Measurements from ENCODE around the gene ERG.

ERG gene

DNA sequence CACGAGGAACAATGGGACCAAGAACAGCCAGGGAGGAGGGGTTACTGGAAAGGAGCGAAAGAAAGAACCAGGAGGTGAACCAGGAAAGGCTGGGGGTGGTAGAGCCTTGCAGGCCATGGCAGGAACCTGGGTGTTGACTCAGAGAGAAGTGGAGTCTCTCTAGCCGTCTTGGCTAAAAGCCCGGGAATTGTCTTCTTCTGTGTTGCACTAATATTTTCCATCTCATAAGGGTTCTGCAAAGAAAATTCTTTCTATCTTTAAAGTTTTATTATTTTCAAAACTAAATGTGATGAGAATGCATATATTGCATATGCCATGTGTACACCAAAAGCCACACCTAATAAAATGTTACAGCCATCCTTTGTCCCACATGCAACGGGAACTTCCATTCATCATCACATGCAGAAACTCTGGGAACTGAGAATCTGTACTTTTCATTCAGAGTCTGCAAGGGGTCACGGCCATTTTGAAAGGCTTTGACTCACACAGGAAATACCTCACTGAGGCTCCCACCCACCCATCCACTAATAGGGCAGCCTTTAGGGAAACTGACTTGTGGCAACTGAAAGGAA lies 38.0 kb downstream of the ERG start:
- H2AFZ ChIP-seq (ENCODE audit: low read depth), result no peak overlapping the region
- no peak overlapping the region for H3K27ac ChIP-seq
- TF ChIP-seq, protein P1, sequence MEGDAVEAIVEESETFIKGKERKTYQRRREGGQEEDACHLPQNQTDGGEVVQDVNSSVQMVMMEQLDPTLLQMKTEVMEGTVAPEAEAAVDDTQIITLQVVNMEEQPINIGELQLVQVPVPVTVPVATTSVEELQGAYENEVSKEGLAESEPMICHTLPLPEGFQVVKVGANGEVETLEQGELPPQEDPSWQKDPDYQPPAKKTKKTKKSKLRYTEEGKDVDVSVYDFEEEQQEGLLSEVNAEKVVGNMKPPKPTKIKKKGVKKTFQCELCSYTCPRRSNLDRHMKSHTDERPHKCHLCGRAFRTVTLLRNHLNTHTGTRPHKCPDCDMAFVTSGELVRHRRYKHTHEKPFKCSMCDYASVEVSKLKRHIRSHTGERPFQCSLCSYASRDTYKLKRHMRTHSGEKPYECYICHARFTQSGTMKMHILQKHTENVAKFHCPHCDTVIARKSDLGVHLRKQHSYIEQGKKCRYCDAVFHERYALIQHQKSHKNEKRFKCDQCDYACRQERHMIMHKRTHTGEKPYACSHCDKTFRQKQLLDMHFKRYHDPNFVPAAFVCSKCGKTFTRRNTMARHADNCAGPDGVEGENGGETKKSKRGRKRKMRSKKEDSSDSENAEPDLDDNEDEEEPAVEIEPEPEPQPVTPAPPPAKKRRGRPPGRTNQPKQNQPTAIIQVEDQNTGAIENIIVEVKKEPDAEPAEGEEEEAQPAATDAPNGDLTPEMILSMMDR (conservative IDR thresholded peaks at IDR 0.05; ENCODE audit: low read depth, low read length), result no peak
- H3K9ac ChIP-seq, result no peak overlapping the region
- no peaks in the 10 kb centered on the region for H4K20me1 ChIP-seq (ENCODE audit: insufficient read depth)
- H3K4me2 ChIP-seq, result no peak overlapping the region
- no peak overlapping the region for H3K4me3 ChIP-seq (IDR thresholded peaks at IDR 0.05; ENCODE audit: insufficient read depth, low read depth, low read length)
- H3K4me1 ChIP-seq (ENCODE audit: low read depth, poor library complexity, severe bottlenecking), result no peaks in the 10 kb centered on the region
- no peaks in the 10 kb centered on the region for H3K79me2 ChIP-seq (ENCODE audit: insufficient read depth, low read depth)
- H3K36me3 ChIP-seq (ENCODE audit: insufficient read depth), result no peaks in the 10 kb centered on the region
- no peaks in the 10 kb centered on the region for H3K27me3 ChIP-seq (ENCODE audit: insufficient read depth, low read depth)

DNA sequence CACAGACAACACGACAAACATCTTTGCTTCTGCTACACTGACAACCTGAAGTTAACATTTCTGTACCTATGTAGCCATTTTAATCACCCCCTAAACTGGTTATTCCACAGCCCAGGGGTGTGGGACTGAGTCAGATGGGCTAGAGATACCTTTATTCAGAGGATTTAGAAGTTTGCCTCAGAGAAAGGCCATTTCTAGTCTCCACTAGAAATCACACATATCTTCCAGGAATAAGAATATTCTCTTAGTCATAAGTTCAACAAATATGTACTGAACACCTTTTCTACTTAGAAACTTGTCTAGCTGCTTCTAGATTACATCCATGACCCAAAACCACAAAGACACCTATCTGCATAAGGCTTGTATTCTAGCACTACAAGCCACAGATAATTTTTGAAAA lies 38.8 kb downstream of the ERG start:
- H3K27ac ChIP-seq, result no peak overlapping the region
- H3K4me1 ChIP-seq (ENCODE audit: low read depth, poor library complexity, severe bottlenecking), result no peaks in the 10 kb centered on the region
- no peaks in the 10 kb centered on the region for H3K79me2 ChIP-seq (ENCODE audit: insufficient read depth, low read depth)
- no peak overlapping the region for H2AFZ ChIP-seq (ENCODE audit: low read depth)
- no peak overlapping the region for H3K9ac ChIP-seq
- TF ChIP-seq, protein P1 (conservative IDR thresholded peaks at IDR 0.05; ENCODE audit: low read depth, low read length), result no peak
- no peaks in the 10 kb centered on the region for H3K27me3 ChIP-seq (ENCODE audit: insufficient read depth, low read depth)
- no peaks in the 10 kb centered on the region for H3K36me3 ChIP-seq (ENCODE audit: insufficient read depth)
- H4K20me1 ChIP-seq (ENCODE audit: insufficient read depth), result no peaks in the 10 kb centered on the region
- no peak overlapping the region for H3K4me2 ChIP-seq
- no peak overlapping the region for H3K4me3 ChIP-seq (IDR thresholded peaks at IDR 0.05; ENCODE audit: insufficient read depth, low read depth, low read length)

DNA sequence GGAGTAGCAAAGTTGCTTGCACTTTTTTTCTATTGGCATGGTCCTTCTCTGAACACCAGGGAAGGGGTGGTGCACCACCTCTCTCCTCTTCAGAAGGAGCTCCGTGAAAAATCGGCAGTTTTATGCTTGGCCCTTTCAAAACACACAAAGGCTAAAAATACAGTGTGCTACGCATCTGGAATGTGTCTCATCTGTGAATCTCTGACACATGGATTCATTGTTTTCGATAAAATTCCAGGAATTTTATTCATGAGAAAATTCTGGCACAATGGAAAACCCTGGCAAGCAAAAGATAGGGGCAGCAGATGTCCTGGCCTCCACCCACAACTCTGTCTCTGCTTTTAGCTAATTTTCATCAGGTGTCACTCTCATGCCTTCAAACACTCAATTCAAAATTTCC lies 42.9 kb downstream of the ERG start:
- Histone ChIP-seq H3K79me2 (ENCODE audit: insufficient read depth, low read depth) (no peaks in the 10 kb centered on the region), H4K20me1 (ENCODE audit: insufficient read depth) (no peaks in the 10 kb centered on the region), H3K4me1 (ENCODE audit: low read depth, poor library complexity, severe bottlenecking) (no peaks in the 10 kb centered on the region), H2AFZ (ENCODE audit: low read depth) (no peak overlapping the region), H3K27me3 (ENCODE audit: insufficient read depth, low read depth) (no peaks in the 10 kb centered on the region), H3K9ac (no peak overlapping the region), H3K27ac (no peak overlapping the region), H3K4me2 (no peak overlapping the region), H3K36me3 (ENCODE audit: insufficient read depth) (no peaks in the 10 kb centered on the region), H3K4me3 (IDR thresholded peaks at IDR 0.05; ENCODE audit: insufficient read depth, low read depth, low read length) (no peak overlapping the region)
- TF ChIP-seq, protein P1 (conservative IDR thresholded peaks at IDR 0.05; ENCODE audit: low read depth, low read length), result no peak

DNA sequence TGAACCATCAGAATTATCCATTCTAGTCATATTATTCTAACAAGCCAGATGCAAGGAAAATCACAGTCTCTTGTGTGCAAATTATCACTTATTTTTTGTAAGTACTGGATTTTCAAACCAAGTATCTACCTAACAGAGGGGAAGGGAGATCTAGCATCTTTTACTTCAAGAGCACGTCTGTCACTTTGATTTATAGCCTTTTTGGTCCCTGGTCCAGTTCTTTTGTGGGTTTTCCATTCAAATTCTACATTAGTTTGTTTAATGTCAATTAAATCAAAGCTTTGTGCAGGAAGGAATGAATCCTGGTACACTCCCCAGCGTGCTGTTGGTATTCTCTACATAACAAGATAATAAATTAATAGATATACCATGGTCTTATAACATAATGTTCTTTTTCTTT lies 43.6 kb downstream of the ERG start:
- Histone ChIP-seq H3K4me2 (no peak overlapping the region), H4K20me1 (ENCODE audit: insufficient read depth) (no peaks in the 10 kb centered on the region), H3K27ac (no peak overlapping the region), H3K4me1 (ENCODE audit: low read depth, poor library complexity, severe bottlenecking) (no peaks in the 10 kb centered on the region), H3K9ac (no peak overlapping the region), H3K27me3 (ENCODE audit: insufficient read depth, low read depth) (no peaks in the 10 kb centered on the region), H3K4me3 (IDR thresholded peaks at IDR 0.05; ENCODE audit: insufficient read depth, low read depth, low read length) (no peak overlapping the region), H3K79me2 (ENCODE audit: insufficient read depth, low read depth) (no peaks in the 10 kb centered on the region), H3K36me3 (ENCODE audit: insufficient read depth) (no peaks in the 10 kb centered on the region), H2AFZ (ENCODE audit: low read depth) (no peak overlapping the region)
- TF ChIP-seq, protein P1 (conservative IDR thresholded peaks at IDR 0.05; ENCODE audit: low read depth, low read length), result no peak

All from KMS-11 (cell line).